ENCODE measurements around the gene EHBP1L1. TPM values are rescaled to one million over a fixed set of nuclear protein-coding genes. Genes with fewer than 3 reads are reported as not detected.

The EHBP1L1 gene
- polyA plus RNA-seq, 1 donor (not counting 4 experiments of a cell fraction or from before 2014, with no cell fraction given) = 10.4 TPM

GRCh38 chr11:65528819-65529350, 47.0 kb upstream of the EHBP1L1 start:
- H3K9ac ChIP-seq (ENCODE audit: control insufficient read depth, extremely low read depth, insufficient read depth, low read length) = no peak overlapping the region
- H3K79me2 ChIP-seq (ENCODE audit: control insufficient read depth, insufficient read depth, low read length) = peaks cover 23% of the 10 kb centered on the region
- TF ChIP-seq EZH2 (IDR thresholded peaks at IDR 0.05; ENCODE audit: low read length) (no peak), CTCF (optimal IDR thresholded peaks at IDR 0.05 in 1 of 3, IDR thresholded peaks at IDR 0.05 in 1 of 3, conservative IDR thresholded peaks at IDR 0.05 in 1 of 3; ENCODE audit: extremely low read depth in 1 of 3, insufficient read depth in 2 of 3, low read length in 3 of 3) (no peak)
- FAIRE-seq (no peak), DNase-seq (ENCODE audit: low read depth, low spot score) (no peak)
- dilution Hi-C loops (cut with MboI; ENCODE audit: extremely low pct_ligation_motif_present, low sequenced_read_pairs) = no loop called here
- no peak overlapping the region for H2AFZ ChIP-seq (ENCODE audit: control insufficient read depth, low read length)
- H3K27ac ChIP-seq (ENCODE audit: control insufficient read depth, insufficient read depth, low read length) = no peak overlapping the region
- H3K36me3 ChIP-seq (ENCODE audit: control insufficient read depth in 2 of 2, extremely low read depth in 1 of 2, insufficient read depth in 2 of 2, low read length in 2 of 2) = peaks cover 29 to 31% of the 10 kb centered on the region in 2 experiments
- no peak overlapping the region for H3K4me2 ChIP-seq (ENCODE audit: control insufficient read depth, extremely low read depth, insufficient read depth, low read depth, low read length)
- peaks cover 5% of the 10 kb centered on the region for H3K27me3 ChIP-seq (ENCODE audit: control insufficient read depth, extremely low read depth, insufficient read depth, low read length)
- peaks cover 10% of the 10 kb centered on the region for H3K4me1 ChIP-seq (ENCODE audit: control insufficient read depth, extremely low read depth, insufficient read depth, low read length)
- H3K9me1 ChIP-seq (ENCODE audit: control insufficient read depth, extremely low read depth, insufficient read depth, low read length) = peaks cover 2% of the 10 kb centered on the region
- no peaks in the 10 kb centered on the region for H3K9me3 ChIP-seq (ENCODE audit: control insufficient read depth, low read depth, low read length)
- H3K4me3 ChIP-seq (ENCODE audit: control insufficient read depth in 2 of 3, extremely low read depth in 1 of 3, insufficient read depth in 2 of 3, low read depth in 1 of 3, low read length in 3 of 3) = no peak overlapping the region
- H4K20me1 ChIP-seq (ENCODE audit: control insufficient read depth, extremely low read depth, insufficient read depth, low read length) = no peaks in the 10 kb centered on the region

GRCh38 chr11:65529475-65530156, 46.2 kb upstream of the EHBP1L1 start:
- no peak overlapping the region for H3K9ac ChIP-seq (ENCODE audit: control insufficient read depth, extremely low read depth, insufficient read depth, low read length)
- H3K79me2 ChIP-seq (ENCODE audit: control insufficient read depth, insufficient read depth, low read length) = peaks cover 23% of the 10 kb centered on the region

More at GRCh38 chr11:65529475-65530156, 46.2 kb upstream of the EHBP1L1 start:
- H3K36me3 ChIP-seq (ENCODE audit: control insufficient read depth in 2 of 2, extremely low read depth in 1 of 2, insufficient read depth in 2 of 2, low read length in 2 of 2) = peaks cover 29 to 31% of the 10 kb centered on the region in 2 experiments
- no peak overlapping the region for H3K4me2 ChIP-seq (ENCODE audit: control insufficient read depth, extremely low read depth, insufficient read depth, low read depth, low read length)
- no peak for TF ChIP-seq CTCF (optimal IDR thresholded peaks at IDR 0.05 in 1 of 3, IDR thresholded peaks at IDR 0.05 in 1 of 3, conservative IDR thresholded peaks at IDR 0.05 in 1 of 3; ENCODE audit: extremely low read depth in 1 of 3, insufficient read depth in 2 of 3, low read length in 3 of 3)
- TF ChIP-seq EZH2 (IDR thresholded peaks at IDR 0.05; ENCODE audit: low read length) = no peak
- no peak overlapping the region for H3K4me3 ChIP-seq (ENCODE audit: control insufficient read depth in 2 of 3, extremely low read depth in 1 of 3, insufficient read depth in 2 of 3, low read depth in 1 of 3, low read length in 3 of 3)
- no peak overlapping the region for H3K27ac ChIP-seq (ENCODE audit: control insufficient read depth, insufficient read depth, low read length)
- H3K9me1 ChIP-seq (ENCODE audit: control insufficient read depth, extremely low read depth, insufficient read depth, low read length) = peaks cover 2% of the 10 kb centered on the region
- H3K9me3 ChIP-seq (ENCODE audit: control insufficient read depth, low read depth, low read length) = no peaks in the 10 kb centered on the region
- H3K4me1 ChIP-seq (ENCODE audit: control insufficient read depth, extremely low read depth, insufficient read depth, low read length) = peaks cover 10% of the 10 kb centered on the region
- dilution Hi-C loops (cut with MboI; ENCODE audit: extremely low pct_ligation_motif_present, low sequenced_read_pairs) = no loop called here
- FAIRE-seq (no peak), DNase-seq (ENCODE audit: low read depth, low spot score) (no peak)
- no peaks in the 10 kb centered on the region for H3K27me3 ChIP-seq (ENCODE audit: control insufficient read depth, extremely low read depth, insufficient read depth, low read length)
- no peaks in the 10 kb centered on the region for H4K20me1 ChIP-seq (ENCODE audit: control insufficient read depth, extremely low read depth, insufficient read depth, low read length)
- H2AFZ ChIP-seq (ENCODE audit: control insufficient read depth, low read length) = no peak overlapping the region
